HG03095 (cell line): ENCODE data around the gene COBLL1.

Experiments used
- ATAC-seq: cut with Tn5 transposase; IDR thresholded peaks from one replicate; pipeline ENCODE4 v1.9.1; 2021; ENCODE audit warnings: moderate library complexity; ENCODE audit not compliant: unreplicated experiment

The COBLL1 gene

GRCh38 chr2:164644036-164644700, 197.5 kb downstream of the COBLL1 start:
- ATAC-seq: no peak

GRCh38 chr2:164642946-164643555, 198.6 kb downstream of the COBLL1 start:
- peak; percentile 68 for ATAC-seq

- no peak for ATAC-seq
Measured at GRCh38 chr2:164642268-164642667, 199.4 kb downstream of the COBLL1 start.
